PC-3 (cell line): ENCODE measurements around the gene TEAD1. TPM values are rescaled to one million over a fixed set of nuclear protein-coding genes. Genes with fewer than 3 reads are reported as not detected.

ENCODE experiments used
- ATAC-seq: fragments of 200-7000 bp; cut with Tn5 transposase; 2 replicates; pipeline ENCODE4 v1.9.1; 2020; ENCODE audit warnings: mild to moderate bottlenecking, moderate library complexity
- BruUV-seq: library from RNA; stranded (reverse); fragments of 400-500 nt; replicated peaks from 2 replicates; lab custom pipeline; 2021; lab: Mats Ljungman, UMichigan
- CTCF ChIA-PET: fragments of 300-600 bp; sonication (Branson Sonifier 250); formaldehyde crosslinking; loops from one replicate; lab custom pipeline; 2022; ENCODE audit warnings: antibody characterized with exemption; lab: Charles Lee
- POLR2A ChIA-PET: fragments of 300-600 bp; sonication (Branson Sonifier 250); formaldehyde crosslinking; loops from one replicate; lab custom pipeline; 2022; ENCODE audit warnings: antibody characterized with exemption; ENCODE audit not compliant: unreplicated experiment; lab: Charles Lee
- DNase-seq: peaks from one replicate; pipeline ENCODE4 v3.0.0-alpha.2; 2015
- H2AFZ ChIP-seq: fragments of 300-600 bp; sonication (generic); 2 replicates; pipeline ENCODE4 v1.6.0; 2016; ENCODE audit warnings: antibody characterized with exemption, low read length
- H3F3A ChIP-seq: fragments of 300-600 bp; sonication (generic); one replicate; pipeline ENCODE4 v1.6.0; 2017; ENCODE audit warnings: antibody characterized with exemption, low read length, control low read depth, mild to moderate bottlenecking; ENCODE audit not compliant: unreplicated experiment
- H3K27ac ChIP-seq: fragments of 300-600 bp; sonication (generic); 2 replicates; pipeline ENCODE4 v1.5.1; 2016; ENCODE audit warnings: mild to moderate bottlenecking, low read length
- H3K27me3 ChIP-seq: fragments of 300-600 bp; sonication (generic); 2 replicates; pipeline ENCODE4 v1.6.1; 2016; ENCODE audit warnings: low read length, mixed read lengths
- H3K36me3 ChIP-seq: fragments of 300-600 bp; sonication (generic); 2 replicates; pipeline ENCODE4 v1.6.1; 2016; ENCODE audit warnings: low read depth, mixed run types, low read length, mixed read lengths
- H3K4me1 ChIP-seq: fragments of 300-600 bp; sonication (generic); 2 replicates; pipeline ENCODE4 v1.5.1; 2016; ENCODE audit warnings: low read length; ENCODE audit not compliant: insufficient read depth
- H3K4me2 ChIP-seq: fragments of 300-600 bp; sonication (generic); 2 replicates; pipeline ENCODE4 v1.6.0; 2016; ENCODE audit warnings: low read length
- H3K4me3 ChIP-seq: fragments of 300-600 bp; sonication (generic); 2 replicates; pipeline ENCODE4 v1.5.1; 2016; ENCODE audit warnings: mild to moderate bottlenecking, low read length, mixed read lengths
- H3K79me2 ChIP-seq: fragments of 300-600 bp; sonication (generic); 2 replicates; pipeline ENCODE4 v1.6.1; 2017; ENCODE audit warnings: low read length, mixed read lengths
- H3K9ac ChIP-seq: fragments of 300-600 bp; sonication (generic); 2 replicates; pipeline ENCODE4 v1.6.0; 2016; ENCODE audit warnings: mild to moderate bottlenecking, low read length
- H3K9me2 ChIP-seq: fragments of 300-600 bp; sonication (generic); replicated peaks from 2 replicates; pipeline ENCODE4 v1.6.1; 2016; ENCODE audit warnings: mixed run types, low read length, mixed read lengths
- H3K9me3 ChIP-seq: fragments of 300-600 bp; sonication (generic); 2 replicates; pipeline ENCODE4 v1.6.1; 2016; ENCODE audit warnings: low read length, mixed read lengths
- H4K20me1 ChIP-seq: fragments of 300-600 bp; sonication (generic); 2 replicates; pipeline ENCODE4 v1.6.1; 2016; ENCODE audit warnings: low read length, mixed read lengths
- CTCF ChIP-seq: fragments of 300-600 bp; sonication (generic); conservative IDR thresholded peaks from 2 replicates; pipeline ENCODE4 v1.5.1; 2017; ENCODE audit warnings: antibody characterized with exemption, low read depth, mild to moderate bottlenecking, low read length
- EZH2 ChIP-seq: fragments of 300-600 bp; sonication (generic); IDR thresholded peaks from one replicate; pipeline ENCODE4 v1.6.1; 2017; ENCODE audit warnings: antibody characterized with exemption, mild to moderate bottlenecking, low read length; ENCODE audit not compliant: unreplicated experiment
- EZH2phosphoT487 ChIP-seq: fragments of 300-600 bp; sonication (generic); IDR thresholded peaks from 2 replicates; pipeline ENCODE4 v1.6.1; 2018; ENCODE audit warnings: mild to moderate bottlenecking, antibody characterized with exemption, low read length, borderline replicate concordance
- intact Hi-C: fragments of 100-400 bp; cut with micrococcal nuclease; formaldehyde crosslinking; loops from 2 replicates; pipeline ENCODE4 v1.9.0; 2023
- total RNA-seq: library from RNA; depleted of rRNA; stranded (reverse); fragments of >200 nt; gene quantifications from 2 replicates; pipeline ENCODE4 v1.2.3, GENCODE V29; 2014

The TEAD1 gene
- total RNA-seq, 1 experiment from 2014 or later = 70.2 TPM

DNA sequence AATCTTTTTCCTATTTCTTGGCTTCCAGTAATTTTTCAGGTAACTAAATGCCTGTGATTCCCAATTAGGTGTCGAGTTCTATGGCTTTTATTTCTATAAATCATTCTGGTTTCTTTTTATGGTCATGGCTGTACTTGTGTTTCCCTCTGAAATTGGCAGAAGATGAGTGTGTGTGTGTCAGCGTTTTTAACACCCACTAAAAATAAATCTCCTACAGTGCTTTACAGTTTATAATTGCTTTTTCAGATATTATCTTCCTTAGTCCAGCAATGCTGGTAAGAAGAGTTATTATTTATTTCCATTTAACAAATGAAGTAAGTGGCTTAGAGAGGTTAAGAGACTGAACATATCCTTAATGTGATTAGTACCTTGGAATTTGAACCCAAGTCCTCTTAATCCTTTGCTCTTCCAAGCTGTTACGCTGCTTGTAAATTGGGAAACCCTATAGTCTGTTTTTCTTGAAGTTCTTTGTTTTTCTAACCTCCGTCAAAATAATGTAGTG, 125.2 kb downstream of the TEAD1 start:
- H3K36me3 ChIP-seq = 0 out of 2 replicates have a peak, but pooled peaks cover 4% of the 10 kb centered on the region
- H3K9ac ChIP-seq = peak overlapping the region; percentile 16; the same call in 1 of the 2 replicates
- DNase-seq = no peak
- ATAC-seq = no peak
- H3K9me2 ChIP-seq = no peaks in the 10 kb centered on the region
- no peak overlapping the region for H2AFZ ChIP-seq
- peak overlapping the region; percentile 60 for H3K27ac ChIP-seq
- peaks cover 70% of the 10 kb centered on the region for H3K79me2 ChIP-seq
- no TSS peak for BruUV-seq
- H3K4me1 ChIP-seq = peaks cover 60% of the 10 kb centered on the region
- H3K9me3 ChIP-seq = no peaks in the 10 kb centered on the region
- H3K4me3 ChIP-seq = peak overlapping the region; percentile 27; the same call in 1 of the 2 replicates
- ChIA-PET POLR2A (no interaction called here), CTCF (no interaction called here)
- intact Hi-C loops = no loop called here
- TF ChIP-seq EZH2 = no peak
- no peak for TF ChIP-seq EZH2phosphoT487
- TF ChIP-seq CTCF = no peak
- no peaks in the 10 kb centered on the region for H3K27me3 ChIP-seq
- peak overlapping the region; percentile 65 for H3K4me2 ChIP-seq
- peaks cover 4% of the 10 kb centered on the region for H3F3A ChIP-seq
- no peaks in the 10 kb centered on the region for H4K20me1 ChIP-seq

- H2AFZ ChIP-seq = no peak overlapping the region
- peak overlapping the region; percentile 16; the same call in 1 of the 2 replicates for H3K9ac ChIP-seq
- no peaks in the 10 kb centered on the region for H3K9me2 ChIP-seq
- peak overlapping the region; percentile 65 for H3K4me2 ChIP-seq
- no peaks in the 10 kb centered on the region for H3K27me3 ChIP-seq
- TF ChIP-seq EZH2 (no peak), EZH2phosphoT487 (no peak), CTCF (no peak)
- ATAC-seq (peak; percentile 69), DNase-seq (peak; percentile 88)
- H3K27ac ChIP-seq = peak overlapping the region; percentile 60
- H3K79me2 ChIP-seq = peaks cover 72% of the 10 kb centered on the region
- no TSS peak for BruUV-seq
- POLR2A ChIA-PET = no interaction called here
- H3K36me3 ChIP-seq = no peaks in the 10 kb centered on the region
- H3K9me3 ChIP-seq = no peaks in the 10 kb centered on the region
- CTCF ChIA-PET = no interaction called here
- H4K20me1 ChIP-seq = no peaks in the 10 kb centered on the region
- intact Hi-C loops = loop anchor here (5.0 kb wide), 1 partner anchor 87 kb away; no protein-coding TSS in a partner anchor
- peaks cover 4% of the 10 kb centered on the region for H3F3A ChIP-seq
- peak overlapping the region; percentile 27; the same call in 1 of the 2 replicates for H3K4me3 ChIP-seq
- peaks cover 60% of the 10 kb centered on the region for H3K4me1 ChIP-seq
These were observed 125.9 kb downstream of the TEAD1 start for GRCh38 chr11:12800032-12800671.

GRCh38 chr11:12800871-12801270, 126.7 kb downstream of the TEAD1 start:
- Histone ChIP-seq H3K27me3 (no peaks in the 10 kb centered on the region), H3F3A (peaks cover 4% of the 10 kb centered on the region), H3K4me1 (peaks cover 60% of the 10 kb centered on the region), H3K27ac (peak overlapping the region; percentile 93), H3K9me2 (no peaks in the 10 kb centered on the region), H4K20me1 (no peaks in the 10 kb centered on the region), H2AFZ (no peak overlapping the region), H3K4me2 (peak overlapping the region; percentile 65), H3K4me3 (no peak overlapping the region), H3K9ac (no peak overlapping the region), H3K9me3 (no peaks in the 10 kb centered on the region), H3K79me2 (peaks cover 79% of the 10 kb centered on the region), H3K36me3 (no peaks in the 10 kb centered on the region)
- BruUV-seq = no TSS peak
- TF ChIP-seq CTCF (no peak), EZH2phosphoT487 (no peak), EZH2 (no peak)
- intact Hi-C loops = loop anchor here (5.0 kb wide), 1 partner anchor 86 kb away; no protein-coding TSS in a partner anchor
- DNase-seq (no peak), ATAC-seq (no peak)
- ChIA-PET CTCF (no interaction called here), POLR2A (no interaction called here)
